Measurements from ENCODE around the gene HK1. TPM values are rescaled to one million over a fixed set of nuclear protein-coding genes. Genes with fewer than 3 reads are reported as not detected.

The HK1 gene
- total RNA-seq, 1 experiment from 2014 or later, result 140 TPM

DNA sequence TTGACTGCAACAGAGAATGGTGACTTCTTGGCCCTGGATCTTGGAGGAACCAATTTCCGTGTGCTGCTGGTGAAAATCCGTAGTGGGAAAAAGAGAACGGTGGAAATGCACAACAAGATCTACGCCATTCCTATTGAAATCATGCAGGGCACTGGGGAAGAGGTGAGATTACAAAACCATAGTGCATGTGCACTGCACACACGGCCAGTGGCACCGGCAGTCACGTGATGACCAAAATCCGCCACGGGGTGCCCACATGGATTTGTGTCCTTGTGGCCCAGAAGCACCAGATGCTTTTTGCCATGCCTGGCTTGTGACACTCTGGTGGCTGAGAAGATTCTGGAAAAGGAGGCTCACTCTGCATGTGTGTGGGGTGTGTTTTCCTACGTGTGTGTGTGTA, 106.0 kb downstream of the HK1 start:
- Histone ChIP-seq H3K9me2 (ENCODE audit: insufficient read depth) (no peaks in the 10 kb centered on the region), H3K9me3 (ENCODE audit: insufficient read depth, low read depth) (no peaks in the 10 kb centered on the region), H2AFZ (no peak overlapping the region), H3K4me1 (replicated peaks; ENCODE audit: insufficient read depth) (peaks cover 61% of the 10 kb centered on the region), H3K36me3 (ENCODE audit: low read depth) (peaks cover 32% of the 10 kb centered on the region), H3K27me3 (ENCODE audit: insufficient read depth, low read depth) (no peaks in the 10 kb centered on the region), H3K79me2 (ENCODE audit: low read depth) (peaks cover 12% of the 10 kb centered on the region; the same call in 1 of the 2 replicates), H3F3A (ENCODE audit: insufficient read depth, low read depth) (peaks cover 59% of the 10 kb centered on the region), H3K4me3 (no peak overlapping the region), H3K4me2 (no peak overlapping the region), H3K27ac (no peak overlapping the region; the same call in none of the 2 replicates), H4K20me1 (ENCODE audit: insufficient read depth) (no peaks in the 10 kb centered on the region)
- POLR2A ChIA-PET (ENCODE audit: unreplicated experiment), result no interaction called here
- intact Hi-C loops (cut with micrococcal nuclease; ENCODE audit: unreplicated experiment), result loop anchor here (2.0 kb wide), 2 partner anchors 22 to 52 kb away; no protein-coding TSS in a partner anchor
- no TSS peak for BruUV-seq (replicated peaks)
- CTCF ChIA-PET, result no interaction called here
- TF ChIP-seq, protein P1, sequence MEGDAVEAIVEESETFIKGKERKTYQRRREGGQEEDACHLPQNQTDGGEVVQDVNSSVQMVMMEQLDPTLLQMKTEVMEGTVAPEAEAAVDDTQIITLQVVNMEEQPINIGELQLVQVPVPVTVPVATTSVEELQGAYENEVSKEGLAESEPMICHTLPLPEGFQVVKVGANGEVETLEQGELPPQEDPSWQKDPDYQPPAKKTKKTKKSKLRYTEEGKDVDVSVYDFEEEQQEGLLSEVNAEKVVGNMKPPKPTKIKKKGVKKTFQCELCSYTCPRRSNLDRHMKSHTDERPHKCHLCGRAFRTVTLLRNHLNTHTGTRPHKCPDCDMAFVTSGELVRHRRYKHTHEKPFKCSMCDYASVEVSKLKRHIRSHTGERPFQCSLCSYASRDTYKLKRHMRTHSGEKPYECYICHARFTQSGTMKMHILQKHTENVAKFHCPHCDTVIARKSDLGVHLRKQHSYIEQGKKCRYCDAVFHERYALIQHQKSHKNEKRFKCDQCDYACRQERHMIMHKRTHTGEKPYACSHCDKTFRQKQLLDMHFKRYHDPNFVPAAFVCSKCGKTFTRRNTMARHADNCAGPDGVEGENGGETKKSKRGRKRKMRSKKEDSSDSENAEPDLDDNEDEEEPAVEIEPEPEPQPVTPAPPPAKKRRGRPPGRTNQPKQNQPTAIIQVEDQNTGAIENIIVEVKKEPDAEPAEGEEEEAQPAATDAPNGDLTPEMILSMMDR (conservative IDR thresholded peaks at IDR 0.05), result no peak
- no peak for TF ChIP-seq EZH2 (IDR thresholded peaks at IDR 0.05; ENCODE audit: low read depth)
- DNase-seq, result no peak

DNA sequence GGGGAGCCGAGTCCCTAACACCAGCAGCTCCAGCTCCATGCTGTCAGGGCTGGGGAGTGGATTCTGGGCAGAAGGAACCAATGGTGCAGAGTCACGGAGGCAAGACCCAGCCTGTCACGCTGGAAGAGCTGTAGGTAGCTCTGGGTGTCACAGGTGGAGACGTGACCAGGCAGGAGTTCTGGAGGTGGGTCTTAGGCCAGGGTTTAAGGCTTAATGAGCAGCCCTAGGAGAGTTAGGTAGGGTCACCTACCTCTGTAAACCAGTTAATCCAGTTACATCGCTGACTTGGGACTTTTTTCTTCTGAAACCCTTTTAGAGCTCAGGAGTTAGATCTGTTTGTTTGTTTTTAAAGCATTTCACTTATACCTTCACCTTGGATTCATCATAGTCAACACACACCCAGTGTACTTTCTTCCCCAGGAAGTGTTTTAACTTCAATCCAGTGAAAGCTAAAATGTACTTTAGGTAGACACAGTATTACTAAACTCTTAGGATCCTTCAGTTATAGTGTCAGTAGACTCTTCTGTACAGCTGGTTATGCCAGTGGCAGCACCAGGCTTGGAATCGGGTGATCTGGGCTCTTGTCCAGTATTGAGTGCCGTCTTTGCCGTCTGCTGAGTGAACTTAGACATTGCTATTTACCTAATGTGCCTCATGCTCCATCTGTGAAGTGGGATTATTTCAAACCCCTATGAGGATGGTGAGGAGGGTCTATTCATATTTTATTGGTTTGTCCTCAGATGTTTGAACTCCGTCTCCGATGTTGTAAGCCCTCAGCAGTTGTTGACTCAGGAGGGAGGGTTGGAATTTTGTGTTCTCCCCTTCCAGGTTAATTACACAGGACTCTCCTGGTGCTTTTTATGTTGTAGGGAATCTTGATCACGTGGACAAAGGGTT, 107.4 kb downstream of the HK1 start:
- peak overlapping the region; percentile 91 for H3K27ac ChIP-seq
- no peaks in the 10 kb centered on the region for H3K9me2 ChIP-seq (ENCODE audit: insufficient read depth)
- H2AFZ ChIP-seq, result no peak overlapping the region; the same call in 1 of the 2 replicates
- H4K20me1 ChIP-seq (ENCODE audit: insufficient read depth), result no peaks in the 10 kb centered on the region
- BruUV-seq (replicated peaks), result no TSS peak
- peaks cover 75% of the 10 kb centered on the region for H3K4me1 ChIP-seq (replicated peaks; ENCODE audit: insufficient read depth)
- no peaks in the 10 kb centered on the region for H3K9me3 ChIP-seq (ENCODE audit: insufficient read depth, low read depth)
- peaks cover 68% of the 10 kb centered on the region for H3F3A ChIP-seq (ENCODE audit: insufficient read depth, low read depth)
- peak overlapping the region; percentile 72 for H3K4me2 ChIP-seq
- no peaks in the 10 kb centered on the region for H3K27me3 ChIP-seq (ENCODE audit: insufficient read depth, low read depth)
- H3K36me3 ChIP-seq (ENCODE audit: low read depth), result peaks cover 30% of the 10 kb centered on the region
- DNase-seq, result peak; percentile 69 to 97
- TF ChIP-seq, protein P1 (conservative IDR thresholded peaks at IDR 0.05), result no peak
- TF ChIP-seq EZH2 (IDR thresholded peaks at IDR 0.05; ENCODE audit: low read depth), result no peak
- H3K4me3 ChIP-seq, result peak overlapping the region; percentile 20
- ChIA-PET CTCF (interaction anchor here (0.5 to 0.9 kb wide), 4 partner anchors 52 to 397 kb away, joined by 3 to 6 read pairs (median 3); no protein-coding TSS in a partner anchor), POLR2A (ENCODE audit: unreplicated experiment) (interaction anchor here (0.6 to 1.2 kb wide), 6 partner anchors 17 to 154 kb away, joined by 3 to 10 read pairs (median 4); no protein-coding TSS in a partner anchor)
- intact Hi-C loops (cut with micrococcal nuclease; ENCODE audit: unreplicated experiment), result loop anchor here (2.0 kb wide), 2 partner anchors 23 to 53 kb away; no protein-coding TSS in a partner anchor
- H3K79me2 ChIP-seq (ENCODE audit: low read depth), result peaks cover 12% of the 10 kb centered on the region; the same call in 1 of the 2 replicates

DNA sequence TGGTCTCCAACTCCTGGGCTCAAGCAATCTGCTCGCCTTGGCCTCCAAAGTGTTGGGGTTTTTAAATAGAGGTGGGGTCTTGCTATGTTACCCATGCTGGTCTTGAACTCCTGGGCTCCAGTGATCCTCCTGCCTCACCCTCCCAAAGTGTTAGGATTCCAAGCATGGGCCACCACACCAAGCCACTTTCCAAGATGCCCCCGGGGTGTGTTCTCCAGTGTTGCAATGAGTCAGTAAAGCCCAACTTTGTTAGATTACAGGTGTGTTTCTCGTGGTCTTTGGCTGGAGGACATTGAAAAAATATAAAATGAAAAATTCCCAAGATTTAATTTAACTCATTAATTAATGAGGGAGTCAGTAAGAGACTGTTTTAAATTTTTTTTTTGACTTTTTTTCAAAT, 109.2 kb downstream of the HK1 start:
- Histone ChIP-seq H3K27ac (peak overlapping the region; percentile 91), H4K20me1 (ENCODE audit: insufficient read depth) (no peaks in the 10 kb centered on the region), H3K27me3 (ENCODE audit: insufficient read depth, low read depth) (no peaks in the 10 kb centered on the region), H3K9me3 (ENCODE audit: insufficient read depth, low read depth) (no peaks in the 10 kb centered on the region), H3K9me2 (ENCODE audit: insufficient read depth) (no peaks in the 10 kb centered on the region), H3K36me3 (ENCODE audit: low read depth) (peaks cover 26% of the 10 kb centered on the region), H2AFZ (no peak overlapping the region), H3K79me2 (ENCODE audit: low read depth) (peaks cover 15% of the 10 kb centered on the region; the same call in 1 of the 2 replicates), H3K4me1 (replicated peaks; ENCODE audit: insufficient read depth) (peaks cover 76% of the 10 kb centered on the region), H3K4me3 (no peak overlapping the region), H3K4me2 (0 out of 2 replicates have a peak overlapping the region, but pooled peaks have one; percentile 7), H3F3A (ENCODE audit: insufficient read depth, low read depth) (peaks cover 64% of the 10 kb centered on the region)
- CTCF ChIA-PET, result no interaction called here
- POLR2A ChIA-PET (ENCODE audit: unreplicated experiment), result no interaction called here
- peak; percentile 35 to 57 for DNase-seq
- intact Hi-C loops (cut with micrococcal nuclease; ENCODE audit: unreplicated experiment), result no loop called here
- BruUV-seq (replicated peaks), result no TSS peak
- no peak for TF ChIP-seq EZH2 (IDR thresholded peaks at IDR 0.05; ENCODE audit: low read depth)
- TF ChIP-seq, protein P1 (conservative IDR thresholded peaks at IDR 0.05), result no peak
